Muscle of leg (tissue), 16 donors: Measurements from ENCODE around the gene KLRD1. TPM values are rescaled to one million over a fixed set of nuclear protein-coding genes. Genes with fewer than 3 reads are reported as not detected.

Experiments
- DNase-seq: peaks from one replicate; pipeline ENCODE4 v3.0.0; 2013
- H3K27ac ChIP-seq: one replicate; pipeline ENCODE4 v1.5.1; 2013; ENCODE audit warnings: mild to moderate bottlenecking, low read length, control low read depth
- H3K27me3 ChIP-seq: one replicate; pipeline ENCODE4 v1.6.1; 2013; ENCODE audit warnings: low read length; ENCODE audit not compliant: control insufficient read depth, insufficient read depth
- H3K36me3 ChIP-seq: one replicate; pipeline ENCODE4 v1.6.1; 2013; ENCODE audit warnings: low read length; ENCODE audit not compliant: control insufficient read depth, insufficient read depth
- H3K4me1 ChIP-seq: one replicate; pipeline ENCODE4 v1.6.1; 2013; ENCODE audit warnings: low read length; ENCODE audit not compliant: control insufficient read depth, insufficient read depth
- H3K4me3 ChIP-seq: one replicate; pipeline ENCODE4 v1.5.1; 2013; ENCODE audit warnings: low read length, control low read depth
- H3K9me3 ChIP-seq: replicated peaks from 2 replicates; pipeline ENCODE4 v1.6.1; 2013; ENCODE audit warnings: low read depth, low read length; ENCODE audit not compliant: control insufficient read depth
- WGBS: methylation state at CpG from one replicate; pipeline ENCODE4 v1.1.5; 2013; ENCODE audit warnings: missing lambda C conversion rate; ENCODE audit not compliant: insufficient coverage; 5-methylcytosine and 5-hydroxymethylcytosine counted together
- long read RNA-seq, 11 donors: transcript quantifications; one replicate each; lab custom pipeline, GENCODE V29; 2026
- polyA plus RNA-seq, 8 donors: library from polyadenylated mRNA; unstranded; fragments of 120-200 nt; gene quantifications; one replicate each; pipeline versions ENCODE4 v1.2.1 to v1.2.3, GENCODE V29; 2013; ENCODE audit warnings: inconsistent platforms in 1 of 8, low replicate concordance in 1 of 8; ENCODE audit not compliant: insufficient read length in 8 of 8, insufficient read depth in 1 of 8
- total RNA-seq: library from RNA; stranded (reverse); fragments of 120-200 nt; gene quantifications from one replicate; pipeline ENCODE4 v1.2.4, GENCODE V29; 2013

Gene KLRD1, protein sequence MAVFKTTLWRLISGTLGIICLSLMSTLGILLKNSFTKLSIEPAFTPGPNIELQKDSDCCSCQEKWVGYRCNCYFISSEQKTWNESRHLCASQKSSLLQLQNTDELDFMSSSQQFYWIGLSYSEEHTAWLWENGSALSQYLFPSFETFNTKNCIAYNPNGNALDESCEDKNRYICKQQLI
- total RNA-seq, result 0.58 TPM
- under 1 TPM; 0.16 to 0.58 (median 0.23) TPM for polyA plus RNA-seq
- long read RNA-seq, donor 1, result 0 reads
- long read RNA-seq, donor 2, result 0 reads
- long read RNA-seq, donor 3, result 0 reads
- long read RNA-seq, donor 4, result 0 reads
- long read RNA-seq, donor 5, result 0 reads
- long read RNA-seq, donor 6, result 0 reads
- long read RNA-seq, donor 7, result 0 reads
- long read RNA-seq, donor 8, result 0 reads
- long read RNA-seq, donor 9, result 0 reads
- long read RNA-seq, donor 10, result 0 reads
- long read RNA-seq, donor 11, partial matches to known transcripts, result 0 of 1 reads
- long read RNA-seq, donor 11, other reads (novel, unspliced or antisense), result 0 of 1 reads

DNA sequence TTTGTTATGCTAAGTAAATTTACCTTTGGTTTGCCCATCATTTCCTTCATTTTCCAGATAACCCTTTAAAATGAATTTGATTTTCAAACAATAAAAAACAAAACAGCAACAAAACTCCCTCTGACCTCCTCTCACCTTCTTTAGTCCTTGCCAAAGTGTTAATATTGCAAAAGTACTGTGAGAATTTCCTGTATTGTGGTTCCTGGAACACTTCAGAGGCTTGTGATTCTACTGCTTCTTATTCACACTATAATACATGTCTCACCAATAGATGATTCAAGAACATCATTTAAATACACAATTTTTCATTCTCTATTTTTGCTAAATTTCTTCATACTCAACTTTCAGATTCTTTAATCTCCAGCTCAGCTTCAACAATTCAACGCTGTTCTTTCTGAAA lies at the start of gene KLRD1:
TSS of gene KLRD1 (plus strand) at position 241 of the 400 bp plus-strand sequence. CDS start 208 bp downstream, outside the sequence.
- no CpG with 5 or more reads among the region's 1 CpG for WGBS

DNA sequence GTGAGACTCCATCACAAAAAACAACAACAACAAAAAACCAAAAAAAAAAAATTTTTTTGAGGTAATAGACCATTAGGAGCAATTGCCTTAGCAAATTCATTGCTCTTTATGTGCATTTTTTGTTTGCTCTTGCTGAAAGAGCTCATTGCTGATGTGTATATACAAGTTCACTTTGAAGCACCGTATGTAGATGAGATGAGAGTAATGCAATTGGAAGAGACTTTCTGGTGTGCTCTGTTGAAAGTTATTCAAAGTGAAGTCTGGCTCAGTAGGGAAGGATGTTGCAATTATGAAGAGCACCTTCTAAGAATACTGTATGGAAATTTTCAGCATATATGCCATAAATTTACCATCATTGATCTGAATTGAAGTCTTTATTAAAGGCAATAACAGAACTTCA lies 46.7 kb upstream of the KLRD1 start:
- H3K4me1 ChIP-seq, result no peaks in the 10 kb centered on the region
- WGBS, result no CpG with 5 or more reads among the region's 1 CpG

More for the DNA sequence above, at the start of gene KLRD1:
- no peak within 1 kb of the TSS for H3K27ac ChIP-seq
- DNase-seq, result no peak
- no peak within 1 kb of the TSS for H3K4me3 ChIP-seq
- H3K4me1 ChIP-seq, result no peaks in the 10 kb centered on the region
- H3K9me3 ChIP-seq, result no peaks in the 10 kb centered on the region
- no peaks in the 10 kb centered on the region for H3K27me3 ChIP-seq
- H3K36me3 ChIP-seq, result no peaks in the 10 kb centered on the region

DNA sequence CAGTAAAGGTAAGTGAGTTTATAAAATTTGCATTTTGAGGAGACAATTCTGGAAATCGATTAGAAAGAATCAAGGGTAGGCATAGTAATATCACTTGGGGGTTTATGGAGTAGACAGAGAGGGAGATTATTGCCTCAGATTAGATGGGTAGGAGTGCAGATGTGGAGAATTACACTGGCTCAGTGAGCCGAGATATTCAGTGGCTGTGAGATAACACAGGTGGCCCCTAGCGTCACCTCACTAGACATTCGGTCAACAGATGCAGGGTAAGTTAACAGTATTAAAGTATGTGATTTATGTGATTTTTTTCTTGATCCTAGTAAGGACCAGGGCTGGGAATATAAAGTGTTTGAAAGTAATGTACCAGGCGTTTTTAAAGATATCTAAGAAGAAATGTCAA lies 39.6 kb upstream of the KLRD1 start:
- WGBS, result 38% methylated on average over 4 of the region's 5 CpGs
- DNase-seq, result no peak
- no peaks in the 10 kb centered on the region for H3K27me3 ChIP-seq
- no peak overlapping the region for H3K4me3 ChIP-seq
- no peaks in the 10 kb centered on the region for H3K36me3 ChIP-seq
- no peaks in the 10 kb centered on the region for H3K4me1 ChIP-seq
- no peaks in the 10 kb centered on the region for H3K9me3 ChIP-seq
- H3K27ac ChIP-seq, result no peak overlapping the region

More for the DNA sequence above, 46.7 kb upstream of the KLRD1 start:
- H3K27ac ChIP-seq, result no peak overlapping the region
- H3K27me3 ChIP-seq, result no peaks in the 10 kb centered on the region
- DNase-seq, result no peak
- H3K4me3 ChIP-seq, result no peak overlapping the region
- no peaks in the 10 kb centered on the region for H3K36me3 ChIP-seq
- peaks cover 2% of the 10 kb centered on the region for H3K9me3 ChIP-seq

DNA sequence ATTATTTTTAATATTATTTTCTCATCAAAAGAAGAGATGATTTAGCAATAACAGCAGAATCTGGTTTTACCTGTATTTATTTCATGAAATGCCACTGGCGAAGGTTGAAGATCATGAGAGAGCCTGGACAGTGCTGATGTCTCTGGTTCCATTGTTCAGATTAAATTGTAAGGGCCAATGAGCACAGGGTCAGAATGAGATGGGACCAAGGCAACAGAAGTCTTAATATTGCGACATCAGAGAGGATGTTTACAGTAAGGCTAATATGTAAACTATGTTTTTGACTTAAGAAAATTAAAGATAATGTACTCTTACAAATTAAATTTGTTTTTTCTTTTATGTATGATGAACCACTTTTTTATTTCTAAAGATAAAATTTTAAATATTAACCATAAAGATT lies 35.2 kb upstream of the KLRD1 start:
- no peaks in the 10 kb centered on the region for H3K4me1 ChIP-seq
- no peak overlapping the region for H3K4me3 ChIP-seq
- H3K9me3 ChIP-seq, result no peaks in the 10 kb centered on the region
- no peak for DNase-seq
- no peaks in the 10 kb centered on the region for H3K27me3 ChIP-seq
- H3K36me3 ChIP-seq, result no peaks in the 10 kb centered on the region
- WGBS, result 100% methylated on average over 1 of the region's 2 CpGs
- no peak overlapping the region for H3K27ac ChIP-seq

DNA sequence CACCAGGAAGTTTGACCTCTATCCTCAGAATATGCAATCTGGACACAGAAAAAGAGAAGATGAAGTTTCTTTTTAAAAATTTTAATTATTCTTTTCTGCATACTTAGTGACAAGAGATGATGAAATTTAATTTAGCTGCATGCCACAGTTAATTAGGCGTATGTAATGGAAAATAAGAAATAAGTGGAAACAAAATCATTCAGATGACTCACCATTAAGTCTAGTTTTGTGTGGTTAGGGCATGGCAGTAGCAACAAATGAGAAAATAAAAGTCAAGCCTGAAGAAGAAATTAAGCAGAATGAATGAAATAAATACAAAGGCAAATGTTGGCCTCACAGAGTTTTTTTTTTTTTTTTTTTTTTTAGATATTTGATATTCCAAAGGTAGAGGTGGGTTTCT lies 30.9 kb upstream of the KLRD1 start:
- H3K36me3 ChIP-seq, result no peaks in the 10 kb centered on the region
- WGBS, result no CpG with 5 or more reads among the region's 1 CpG
- no peaks in the 10 kb centered on the region for H3K9me3 ChIP-seq
- H3K4me1 ChIP-seq, result no peaks in the 10 kb centered on the region
- no peak overlapping the region for H3K4me3 ChIP-seq
- no peak overlapping the region for H3K27ac ChIP-seq
- DNase-seq, result no peak
- no peaks in the 10 kb centered on the region for H3K27me3 ChIP-seq

DNA sequence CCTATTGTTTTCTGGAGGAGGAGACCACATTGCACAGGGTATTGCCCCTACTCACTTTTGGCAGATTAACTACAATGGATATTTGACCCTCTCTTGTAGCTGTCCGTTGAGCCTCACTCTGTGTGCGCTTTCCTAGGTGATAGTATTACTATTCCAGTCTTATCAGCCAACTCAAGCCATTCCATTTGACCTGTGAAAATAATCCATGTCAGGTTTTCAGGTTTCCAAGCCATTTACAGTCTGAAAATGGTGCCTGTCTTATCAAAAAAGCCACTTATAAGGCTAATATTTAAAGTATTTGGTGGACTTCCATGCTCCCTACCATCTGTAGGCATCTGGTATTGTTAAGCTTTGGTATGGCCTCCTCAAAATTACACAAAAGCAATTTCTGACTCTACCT lies 29.6 kb upstream of the KLRD1 start:
- Histone ChIP-seq H3K4me3 (no peak overlapping the region), H3K27me3 (no peaks in the 10 kb centered on the region), H3K27ac (no peak overlapping the region), H3K9me3 (no peaks in the 10 kb centered on the region), H3K4me1 (no peaks in the 10 kb centered on the region), H3K36me3 (no peaks in the 10 kb centered on the region)
- no peak for DNase-seq
- 83% methylated on average over 1 of the region's 2 CpGs for whole genome bisulfite sequencing

DNA sequence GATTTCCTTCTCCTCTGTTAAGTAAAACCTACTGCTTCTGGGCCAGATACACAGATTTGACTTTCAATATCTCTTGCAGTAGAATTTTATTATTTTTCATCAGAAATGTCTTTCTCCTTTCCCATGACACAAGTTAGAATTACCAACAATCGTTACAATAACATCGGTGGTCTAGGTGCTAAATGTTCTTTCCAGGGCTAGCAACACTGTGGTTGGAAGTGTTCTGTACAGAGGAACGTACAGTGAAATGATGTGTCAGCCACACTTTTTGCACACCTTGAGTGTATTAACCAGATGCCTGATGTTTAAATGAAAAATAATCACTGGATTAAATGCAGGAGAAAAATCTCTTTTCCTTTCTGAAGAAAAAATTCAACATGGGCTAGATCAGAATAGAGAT lies 27.7 kb upstream of the KLRD1 start:
- WGBS, result no CpG with 5 or more reads among the region's 3 CpGs
- Histone ChIP-seq H3K4me3 (no peak overlapping the region), H3K9me3 (no peaks in the 10 kb centered on the region), H3K36me3 (no peaks in the 10 kb centered on the region), H3K27me3 (no peaks in the 10 kb centered on the region), H3K4me1 (no peaks in the 10 kb centered on the region), H3K27ac (no peak overlapping the region)
- no peak for DNase-seq

DNA sequence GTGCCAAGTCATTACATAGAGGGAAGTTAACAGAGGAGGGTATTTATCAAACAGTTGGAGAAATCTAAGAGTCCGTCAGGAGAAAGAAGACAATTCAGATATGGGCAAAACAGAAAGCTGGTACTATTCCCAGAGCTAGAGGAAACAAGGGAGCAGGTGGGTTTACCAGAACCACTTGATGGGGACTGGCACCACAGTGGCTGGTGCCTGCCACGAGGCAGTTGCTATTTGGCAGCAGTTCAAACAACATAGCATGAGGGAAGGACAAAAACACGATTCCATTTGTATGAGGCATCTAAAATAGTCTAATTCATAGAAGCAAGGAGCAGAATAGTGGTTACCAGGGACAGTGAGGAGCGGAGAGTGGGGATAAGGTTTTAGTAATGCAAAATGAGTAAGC lies 24.6 kb upstream of the KLRD1 start:
- no peak overlapping the region for H3K27ac ChIP-seq
- no peak for DNase-seq
- H3K9me3 ChIP-seq, result no peaks in the 10 kb centered on the region
- no peaks in the 10 kb centered on the region for H3K4me1 ChIP-seq
- 69% methylated on average over 3 of the region's 4 CpGs for WGBS
- H3K36me3 ChIP-seq, result no peaks in the 10 kb centered on the region
- no peak overlapping the region for H3K4me3 ChIP-seq
- no peaks in the 10 kb centered on the region for H3K27me3 ChIP-seq

DNA sequence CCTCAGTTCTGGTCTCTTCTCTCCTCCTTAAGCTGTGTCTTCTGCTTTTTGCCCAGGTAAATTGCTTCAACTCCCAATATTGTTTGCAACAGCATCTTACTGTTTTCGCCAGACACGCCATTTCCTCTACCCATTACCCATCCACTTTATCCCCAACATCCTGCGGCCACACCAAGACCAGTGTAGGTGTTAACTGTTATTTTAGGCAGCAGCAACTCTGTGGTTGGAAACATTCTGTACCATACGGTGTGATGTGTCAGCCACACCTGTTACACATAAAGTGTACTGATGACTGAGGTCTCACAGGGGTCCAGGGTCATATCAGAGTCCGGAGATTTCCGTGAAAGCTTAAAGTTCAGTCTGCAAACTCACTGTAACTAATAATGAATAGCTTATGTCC lies 21.8 kb upstream of the KLRD1 start:
- Histone ChIP-seq H3K9me3 (no peaks in the 10 kb centered on the region), H3K27ac (no peak overlapping the region), H3K4me3 (no peak overlapping the region), H3K27me3 (no peaks in the 10 kb centered on the region), H3K36me3 (no peaks in the 10 kb centered on the region), H3K4me1 (no peaks in the 10 kb centered on the region)
- DNase-seq, result no peak
- 72% methylated on average over 2 of the region's 6 CpGs for WGBS

DNA sequence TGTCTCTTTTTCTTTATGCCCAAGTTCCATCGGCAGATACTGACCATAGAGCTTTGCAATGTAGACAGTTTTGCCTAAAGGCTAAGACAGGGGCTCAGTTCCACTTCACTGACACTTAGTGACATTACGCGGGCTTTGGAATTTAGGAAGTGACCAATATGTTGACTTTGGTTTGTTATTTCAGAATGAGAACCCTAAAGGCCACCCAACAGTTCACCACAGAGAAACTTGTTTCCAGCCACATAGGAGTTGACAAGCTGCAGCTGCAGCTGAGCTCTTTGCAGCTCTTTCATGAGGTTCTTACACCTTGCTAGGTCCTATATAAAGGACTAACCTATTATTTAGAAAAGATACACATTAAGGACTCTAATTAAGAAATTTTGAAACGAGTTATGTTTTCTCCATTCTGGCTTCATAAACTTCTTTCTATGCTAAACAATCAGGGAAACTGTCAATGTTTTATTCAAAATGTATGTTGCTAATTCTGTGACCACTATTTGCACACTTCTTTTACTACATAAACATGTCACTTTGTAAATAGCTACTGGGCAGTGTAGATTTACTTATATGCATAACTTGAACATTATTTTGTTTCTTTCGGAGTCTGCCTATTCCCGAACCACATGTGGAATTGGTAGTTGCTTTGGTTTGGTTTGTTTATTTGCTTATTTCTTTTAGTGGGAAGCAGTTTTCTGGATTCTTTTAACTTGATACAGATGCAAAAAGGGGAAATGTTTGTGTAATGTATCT lies 18.5 kb upstream of the KLRD1 start:
- no peaks in the 10 kb centered on the region for H3K9me3 ChIP-seq
- no peak for DNase-seq
- H3K27me3 ChIP-seq, result no peaks in the 10 kb centered on the region
- no peak overlapping the region for H3K27ac ChIP-seq
- H3K4me1 ChIP-seq, result no peaks in the 10 kb centered on the region
- WGBS, result no CpG with 5 or more reads among the region's 6 CpGs
- H3K4me3 ChIP-seq, result no peak overlapping the region
- H3K36me3 ChIP-seq, result no peaks in the 10 kb centered on the region
